ENCODE measurements around the gene IRAK4.

IRAK4 gene

GRCh38 chr12:43758728-43759563 lies at the start of gene IRAK4, which contains the start of gene PUS7L:
Gene IRAK4 (plus strand): TSS chr12:43758951. CDS start chr12:43768112, 9,161 bp downstream.
Gene PUS7L (minus strand): TSS chr12:43758790. CDS start chr12:43755245, 3,545 bp downstream.
- no peak for TF ChIP-seq GATA3 (IDR thresholded peaks at IDR 0.05; ENCODE audit: low read depth, low read length)
- TF ChIP-seq GATA2 (IDR thresholded peaks at IDR 0.05; ENCODE audit: low read depth, low read length) = no peak

GRCh38 chr12:43711348-43711747 lies 47.4 kb upstream of the IRAK4 start:
- no peak for TF ChIP-seq GATA3 (IDR thresholded peaks at IDR 0.05; ENCODE audit: low read depth, low read length)
- TF ChIP-seq GATA2 (IDR thresholded peaks at IDR 0.05; ENCODE audit: low read depth, low read length) = no peak

GRCh38 chr12:43722621-43723020 lies 36.1 kb upstream of the IRAK4 start:
- no peak for TF ChIP-seq GATA2 (IDR thresholded peaks at IDR 0.05; ENCODE audit: low read depth, low read length)
- TF ChIP-seq GATA3 (IDR thresholded peaks at IDR 0.05; ENCODE audit: low read depth, low read length) = no peak

GRCh38 chr12:43723134-43723533 lies 35.6 kb upstream of the IRAK4 start:
- no peak for TF ChIP-seq GATA3 (IDR thresholded peaks at IDR 0.05; ENCODE audit: low read depth, low read length)
- TF ChIP-seq GATA2 (IDR thresholded peaks at IDR 0.05; ENCODE audit: low read depth, low read length) = no peak

GRCh38 chr12:43728117-43728516 lies 30.6 kb upstream of the IRAK4 start:
- TF ChIP-seq GATA3 (IDR thresholded peaks at IDR 0.05; ENCODE audit: low read depth, low read length) (no peak), GATA2 (IDR thresholded peaks at IDR 0.05; ENCODE audit: low read depth, low read length) (no peak)

GRCh38 chr12:43728698-43729097 lies 30.1 kb upstream of the IRAK4 start:
- TF ChIP-seq GATA3 (IDR thresholded peaks at IDR 0.05; ENCODE audit: low read depth, low read length) = no peak
- TF ChIP-seq GATA2 (IDR thresholded peaks at IDR 0.05; ENCODE audit: low read depth, low read length) = no peak

- TF ChIP-seq GATA3 (IDR thresholded peaks at IDR 0.05; ENCODE audit: low read depth, low read length) = no peak
- TF ChIP-seq GATA2 (IDR thresholded peaks at IDR 0.05; ENCODE audit: low read depth, low read length) = no peak
Measured at GRCh38 chr12:43730283-43730682, 28.5 kb upstream of the IRAK4 start.

GRCh38 chr12:43733687-43734086 lies 25.1 kb upstream of the IRAK4 start:
- no peak for TF ChIP-seq GATA3 (IDR thresholded peaks at IDR 0.05; ENCODE audit: low read depth, low read length)
- no peak for TF ChIP-seq GATA2 (IDR thresholded peaks at IDR 0.05; ENCODE audit: low read depth, low read length)

- TF ChIP-seq GATA3 (IDR thresholded peaks at IDR 0.05; ENCODE audit: low read depth, low read length) = no peak
- no peak for TF ChIP-seq GATA2 (IDR thresholded peaks at IDR 0.05; ENCODE audit: low read depth, low read length)
Measured at GRCh38 chr12:43736927-43737440, 21.8 kb upstream of the IRAK4 start.

GRCh38 chr12:43737646-43738045 lies 21.1 kb upstream of the IRAK4 start:
- TF ChIP-seq GATA3 (IDR thresholded peaks at IDR 0.05; ENCODE audit: low read depth, low read length) (no peak), GATA2 (IDR thresholded peaks at IDR 0.05; ENCODE audit: low read depth, low read length) (no peak)

- TF ChIP-seq GATA3 (IDR thresholded peaks at IDR 0.05; ENCODE audit: low read depth, low read length) = no peak
Measured at GRCh38 chr12:43740511-43741100, 18.1 kb upstream of the IRAK4 start.

GRCh38 chr12:43742106-43742505 lies 16.6 kb upstream of the IRAK4 start:
- TF ChIP-seq GATA3 (IDR thresholded peaks at IDR 0.05; ENCODE audit: low read depth, low read length) (no peak), GATA2 (IDR thresholded peaks at IDR 0.05; ENCODE audit: low read depth, low read length) (no peak)

GRCh38 chr12:43744826-43745225 lies 13.9 kb upstream of the IRAK4 start:
- TF ChIP-seq GATA2 (IDR thresholded peaks at IDR 0.05; ENCODE audit: low read depth, low read length) = no peak
- TF ChIP-seq GATA3 (IDR thresholded peaks at IDR 0.05; ENCODE audit: low read depth, low read length) = no peak

- TF ChIP-seq GATA2 (IDR thresholded peaks at IDR 0.05; ENCODE audit: low read depth, low read length) (no peak), GATA3 (IDR thresholded peaks at IDR 0.05; ENCODE audit: low read depth, low read length) (no peak)
Measured at GRCh38 chr12:43749016-43749415, 9.7 kb upstream of the IRAK4 start.

GRCh38 chr12:43750814-43751213 lies 7.9 kb upstream of the IRAK4 start:
- TF ChIP-seq GATA2 (IDR thresholded peaks at IDR 0.05; ENCODE audit: low read depth, low read length) (no peak), GATA3 (IDR thresholded peaks at IDR 0.05; ENCODE audit: low read depth, low read length) (no peak)
